Vagina (tissue), 2 donors: Measurements from ENCODE around the gene CISD1.

ENCODE experiments used
- POLR2A ChIP-seq, 2 donors: fragments of 450-650 bp; IDR thresholded peaks; one replicate each; pipeline ENCODE4 v1.6.1; 2017; ENCODE audit warnings: antibody characterized with exemption in 2 of 2, mild to moderate bottlenecking in 2 of 2, moderate library complexity in 2 of 2
- POLR2AphosphoS5 ChIP-seq, 2 donors: sonication (generic); formaldehyde crosslinking; IDR thresholded peaks; one replicate each; pipeline ENCODE4 v1.9.0; 2017; ENCODE audit warnings: antibody characterized with exemption in 2 of 2, mild to moderate bottlenecking in 2 of 2, low read depth in 1 of 2; ENCODE audit not compliant: insufficient read depth in 1 of 2
- TF ChIP-seq, protein P1 (sequence below), 3 experiments: fragments of 450-650 bp in 2 of 3; fragments of 200-600 bp in 1 of 3; sonication (generic) in 1 of 3; IDR thresholded peaks; one replicate each; pipeline ENCODE4 v1.5.1; 2017 to 2019; ENCODE audit warnings: antibody characterized with exemption in 3 of 3, mild to moderate bottlenecking in 2 of 3, moderate library complexity in 2 of 3

DNA sequence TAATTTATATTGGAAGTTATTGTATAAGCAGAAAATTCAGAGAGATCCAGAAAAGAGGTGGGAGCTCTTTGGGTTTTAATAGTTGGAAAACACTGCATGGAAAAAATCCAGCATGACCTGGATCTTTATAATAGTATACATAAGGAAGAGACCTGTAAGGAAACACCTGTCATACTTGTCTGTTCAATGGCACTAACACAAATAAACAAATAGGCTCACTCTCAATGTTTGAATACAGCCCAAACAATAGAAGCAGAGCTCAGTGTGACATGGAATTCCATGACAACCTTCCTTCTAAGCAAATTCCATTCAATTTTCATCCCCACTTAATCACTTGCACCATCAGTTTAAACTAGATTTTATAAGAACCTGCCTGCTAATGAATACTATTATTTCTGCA is 31.7 kb downstream of the CISD1 start:
- TF ChIP-seq POLR2A (IDR thresholded peaks at IDR 0.05) (no peak), POLR2AphosphoS5 (IDR thresholded peaks at IDR 0.05; ENCODE audit: insufficient read depth in 1 of 2, low read depth in 1 of 2) (no peak)
- TF ChIP-seq, protein P1, sequence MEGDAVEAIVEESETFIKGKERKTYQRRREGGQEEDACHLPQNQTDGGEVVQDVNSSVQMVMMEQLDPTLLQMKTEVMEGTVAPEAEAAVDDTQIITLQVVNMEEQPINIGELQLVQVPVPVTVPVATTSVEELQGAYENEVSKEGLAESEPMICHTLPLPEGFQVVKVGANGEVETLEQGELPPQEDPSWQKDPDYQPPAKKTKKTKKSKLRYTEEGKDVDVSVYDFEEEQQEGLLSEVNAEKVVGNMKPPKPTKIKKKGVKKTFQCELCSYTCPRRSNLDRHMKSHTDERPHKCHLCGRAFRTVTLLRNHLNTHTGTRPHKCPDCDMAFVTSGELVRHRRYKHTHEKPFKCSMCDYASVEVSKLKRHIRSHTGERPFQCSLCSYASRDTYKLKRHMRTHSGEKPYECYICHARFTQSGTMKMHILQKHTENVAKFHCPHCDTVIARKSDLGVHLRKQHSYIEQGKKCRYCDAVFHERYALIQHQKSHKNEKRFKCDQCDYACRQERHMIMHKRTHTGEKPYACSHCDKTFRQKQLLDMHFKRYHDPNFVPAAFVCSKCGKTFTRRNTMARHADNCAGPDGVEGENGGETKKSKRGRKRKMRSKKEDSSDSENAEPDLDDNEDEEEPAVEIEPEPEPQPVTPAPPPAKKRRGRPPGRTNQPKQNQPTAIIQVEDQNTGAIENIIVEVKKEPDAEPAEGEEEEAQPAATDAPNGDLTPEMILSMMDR (IDR thresholded peaks at IDR 0.05): no peak
